ENCODE data around the gene GSE1.

The GSE1 gene

GRCh38 chr16:85678821-85679220 is 65.7 kb downstream of the GSE1 start:
- Histone ChIP-seq H3K36me3 (peaks cover 64% of the 10 kb centered on the region), H3K27ac (no peak overlapping the region), H3K9me3 (no peaks in the 10 kb centered on the region), H3K4me3 (ENCODE audit: low read depth in 1 of 2, low read length in 1 of 2) (no peak overlapping the region), H3K4me1 (ENCODE audit: control insufficient read depth in 1 of 2, insufficient read depth in 1 of 2, low read depth in 1 of 2, low read length in 1 of 2) (no peaks in the 10 kb centered on the region), H3K27me3 (no peaks in the 10 kb centered on the region)
- no peak for TF ChIP-seq CTCF (IDR thresholded peaks at IDR 0.05)

- Histone ChIP-seq H3K9me3 (no peaks in the 10 kb centered on the region), H3K4me3 (ENCODE audit: low read depth in 1 of 2, low read length in 1 of 2) (no peak overlapping the region), H3K27me3 (no peaks in the 10 kb centered on the region), H3K36me3 (peaks cover 54% of the 10 kb centered on the region), H3K4me1 (ENCODE audit: control insufficient read depth in 1 of 2, insufficient read depth in 1 of 2, low read depth in 1 of 2, low read length in 1 of 2) (no peaks in the 10 kb centered on the region), H3K27ac (no peak overlapping the region)
- TF ChIP-seq CTCF (IDR thresholded peaks at IDR 0.05): no peak
Observed at GRCh38 chr16:85679870-85680269, 66.7 kb downstream of the GSE1 start.

- Histone ChIP-seq H3K27ac (no peak overlapping the region), H3K27me3 (no peaks in the 10 kb centered on the region), H3K4me1 (ENCODE audit: control insufficient read depth in 1 of 2, insufficient read depth in 1 of 2, low read depth in 1 of 2, low read length in 1 of 2) (no peaks in the 10 kb centered on the region), H3K9me3 (no peaks in the 10 kb centered on the region), H3K4me3 (ENCODE audit: low read depth in 1 of 2, low read length in 1 of 2) (no peak overlapping the region), H3K36me3 (peaks cover 48% of the 10 kb centered on the region)
- TF ChIP-seq CTCF (IDR thresholded peaks at IDR 0.05): no peak
Observed at GRCh38 chr16:85680352-85680944, 67.3 kb downstream of the GSE1 start.

GRCh38 chr16:85681255-85681654 is 68.1 kb downstream of the GSE1 start:
- Histone ChIP-seq H3K4me1 (ENCODE audit: control insufficient read depth in 1 of 2, insufficient read depth in 1 of 2, low read depth in 1 of 2, low read length in 1 of 2) (no peaks in the 10 kb centered on the region), H3K36me3 (peaks cover 41% of the 10 kb centered on the region), H3K27me3 (no peaks in the 10 kb centered on the region), H3K4me3 (ENCODE audit: low read depth in 1 of 2, low read length in 1 of 2) (no peak overlapping the region), H3K9me3 (no peaks in the 10 kb centered on the region), H3K27ac (no peak overlapping the region)
- TF ChIP-seq CTCF (IDR thresholded peaks at IDR 0.05): no peak

- H3K27me3 ChIP-seq: no peaks in the 10 kb centered on the region
- no peak for TF ChIP-seq CTCF (IDR thresholded peaks at IDR 0.05)
- H3K27ac ChIP-seq: no peak overlapping the region
- H3K4me1 ChIP-seq (ENCODE audit: control insufficient read depth in 1 of 2, insufficient read depth in 1 of 2, low read depth in 1 of 2, low read length in 1 of 2): no peaks in the 10 kb centered on the region
- H3K9me3 ChIP-seq: no peaks in the 10 kb centered on the region
- no peak overlapping the region for H3K4me3 ChIP-seq (ENCODE audit: low read depth in 1 of 2, low read length in 1 of 2)
- H3K36me3 ChIP-seq: peaks cover 29% of the 10 kb centered on the region
Observed at GRCh38 chr16:85682516-85682915, 69.4 kb downstream of the GSE1 start.

- H3K27ac ChIP-seq: no peak overlapping the region
- no peak for TF ChIP-seq CTCF (IDR thresholded peaks at IDR 0.05)
- peaks cover 2 to 8% of the 10 kb centered on the region in 2 experiments for H3K4me1 ChIP-seq (ENCODE audit: control insufficient read depth in 1 of 2, insufficient read depth in 1 of 2, low read depth in 1 of 2, low read length in 1 of 2)
- peaks cover 20% of the 10 kb centered on the region for H3K36me3 ChIP-seq
- H3K27me3 ChIP-seq: no peaks in the 10 kb centered on the region
- no peaks in the 10 kb centered on the region for H3K9me3 ChIP-seq
- no peak overlapping the region for H3K4me3 ChIP-seq (ENCODE audit: low read depth in 1 of 2, low read length in 1 of 2)
Observed at GRCh38 chr16:85683363-85683762, 70.2 kb downstream of the GSE1 start.

All from neutrophil (primary cell).